ENCODE data around the gene LCT.
"Not testable (repeated sequence)": the region's sequence is repeated elsewhere in the genome, so short reads cannot be mapped to it uniquely, and the experiment has no call there.

Gene LCT

DNA sequence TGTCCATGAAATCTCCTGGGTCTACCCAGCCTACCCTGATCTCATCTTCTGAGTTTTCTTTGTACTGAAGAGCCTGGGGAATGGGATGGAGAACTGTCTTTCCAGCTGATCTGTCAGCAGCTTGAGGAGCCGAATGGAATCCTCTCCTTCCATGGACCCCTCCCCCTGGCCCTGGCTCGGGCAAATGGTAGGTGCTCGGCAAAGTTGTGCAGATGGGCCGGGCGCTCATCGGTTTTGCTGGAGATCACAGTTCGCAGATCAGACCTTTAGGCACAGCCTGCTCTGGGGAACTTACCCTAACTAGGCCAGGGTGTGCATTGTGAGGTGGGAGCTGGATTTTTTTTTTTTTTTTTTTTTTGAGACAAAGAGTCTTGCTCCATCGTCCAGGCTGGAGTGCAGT is 40.4 kb downstream of the LCT start:
- Histone ChIP-seq H3K4me1 (ENCODE audit: control insufficient read depth, insufficient read depth, low read length) (no peaks in the 10 kb centered on the region; the same call in 1 of the 2 replicates), H3K36me3 (ENCODE audit: control insufficient read depth, insufficient read depth, low read length) (no peaks in the 10 kb centered on the region), H3K4me3 (ENCODE audit: low read depth, low read length) (no peak overlapping the region), H3K27me3 (ENCODE audit: control insufficient read depth, insufficient read depth, low read length) (no peaks in the 10 kb centered on the region), H3K27ac (ENCODE audit: low read depth, low read length) (no peak overlapping the region), H3K9me3 (ENCODE audit: control insufficient read depth, insufficient read depth, low read depth, low read length) (peaks cover 19% of the 10 kb centered on the region), H3K9ac (ENCODE audit: low read length) (no peak overlapping the region)

DNA sequence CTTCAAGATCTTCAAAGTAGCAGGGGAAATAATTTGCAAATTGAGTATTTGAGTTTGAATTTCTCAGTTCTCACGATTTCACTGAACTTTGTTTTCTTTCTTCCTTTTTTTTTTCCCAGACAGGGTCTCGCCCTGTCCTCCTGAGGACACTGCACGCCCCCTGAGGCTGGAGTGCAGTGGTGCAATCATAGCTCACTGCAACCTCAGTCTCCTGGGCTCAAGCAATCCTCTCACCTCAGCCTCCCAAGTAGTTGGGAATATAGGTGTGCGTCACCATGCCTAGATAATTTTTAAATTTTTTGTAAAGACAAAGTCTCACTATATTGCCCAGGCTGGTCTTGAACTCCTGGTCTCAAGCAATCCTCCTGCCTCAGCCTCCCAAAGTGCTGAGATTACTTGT is 41.3 kb downstream of the LCT start:
- not testable (repeated sequence) for H3K4me1 ChIP-seq (ENCODE audit: control insufficient read depth, insufficient read depth, low read length); H3K27me3 ChIP-seq (ENCODE audit: control insufficient read depth, insufficient read depth, low read length); H3K27ac ChIP-seq (ENCODE audit: low read depth, low read length); H3K36me3 ChIP-seq (ENCODE audit: control insufficient read depth, insufficient read depth, low read length); H3K9ac ChIP-seq (ENCODE audit: low read length); H3K4me3 ChIP-seq (ENCODE audit: low read depth, low read length)
- H3K9me3 ChIP-seq (ENCODE audit: control insufficient read depth, insufficient read depth, low read depth, low read length) = peaks cover 12% of the 10 kb centered on the region

DNA sequence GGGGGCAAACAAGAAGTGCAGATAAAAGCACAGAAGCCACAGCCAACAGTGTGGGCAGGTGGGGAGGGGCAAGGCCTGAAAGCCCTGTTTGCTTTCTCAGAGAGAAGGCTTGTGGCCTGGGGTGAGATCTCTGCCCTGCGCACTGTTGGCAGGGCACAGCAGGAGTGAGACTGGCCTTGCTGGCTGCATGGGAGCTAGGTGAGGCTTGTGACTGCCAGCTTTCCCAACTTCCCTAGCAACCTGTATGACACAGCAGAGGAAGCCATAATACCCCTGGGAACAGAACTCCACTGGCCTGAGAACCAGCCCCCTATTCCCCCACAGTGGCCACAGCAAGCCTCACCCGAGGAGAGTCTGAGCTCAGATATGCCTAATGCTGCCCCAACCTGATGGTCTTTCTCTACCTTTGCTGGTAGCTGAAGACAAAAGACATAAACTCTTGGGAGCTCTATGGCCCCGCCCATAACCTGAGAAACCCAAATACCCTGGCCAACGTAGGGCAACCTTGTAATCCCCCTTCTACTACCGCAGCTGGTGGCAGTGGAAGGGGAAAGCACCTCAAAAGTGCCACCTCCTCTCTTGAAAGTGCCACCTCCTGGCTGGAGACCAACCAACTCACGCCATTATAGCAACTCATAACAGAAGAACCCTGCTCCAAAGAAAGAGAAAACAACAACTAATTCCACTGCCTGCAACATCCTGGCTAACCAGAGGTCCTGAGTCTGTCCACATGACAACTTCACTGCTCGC is 44.4 kb downstream of the LCT start:
- Histone ChIP-seq H3K36me3 (ENCODE audit: control insufficient read depth, insufficient read depth, low read length) (no peaks in the 10 kb centered on the region), H3K27me3 (ENCODE audit: control insufficient read depth, insufficient read depth, low read length) (no peaks in the 10 kb centered on the region), H3K9me3 (ENCODE audit: control insufficient read depth, insufficient read depth, low read depth, low read length) (no peaks in the 10 kb centered on the region; the same call in 1 of the 2 replicates), H3K27ac (ENCODE audit: low read depth, low read length) (no peak overlapping the region), H3K4me3 (ENCODE audit: low read depth, low read length) (no peak overlapping the region), H3K4me1 (ENCODE audit: control insufficient read depth, insufficient read depth, low read length) (no peaks in the 10 kb centered on the region; the same call in 1 of the 2 replicates), H3K9ac (ENCODE audit: low read length) (no peak overlapping the region)

DNA sequence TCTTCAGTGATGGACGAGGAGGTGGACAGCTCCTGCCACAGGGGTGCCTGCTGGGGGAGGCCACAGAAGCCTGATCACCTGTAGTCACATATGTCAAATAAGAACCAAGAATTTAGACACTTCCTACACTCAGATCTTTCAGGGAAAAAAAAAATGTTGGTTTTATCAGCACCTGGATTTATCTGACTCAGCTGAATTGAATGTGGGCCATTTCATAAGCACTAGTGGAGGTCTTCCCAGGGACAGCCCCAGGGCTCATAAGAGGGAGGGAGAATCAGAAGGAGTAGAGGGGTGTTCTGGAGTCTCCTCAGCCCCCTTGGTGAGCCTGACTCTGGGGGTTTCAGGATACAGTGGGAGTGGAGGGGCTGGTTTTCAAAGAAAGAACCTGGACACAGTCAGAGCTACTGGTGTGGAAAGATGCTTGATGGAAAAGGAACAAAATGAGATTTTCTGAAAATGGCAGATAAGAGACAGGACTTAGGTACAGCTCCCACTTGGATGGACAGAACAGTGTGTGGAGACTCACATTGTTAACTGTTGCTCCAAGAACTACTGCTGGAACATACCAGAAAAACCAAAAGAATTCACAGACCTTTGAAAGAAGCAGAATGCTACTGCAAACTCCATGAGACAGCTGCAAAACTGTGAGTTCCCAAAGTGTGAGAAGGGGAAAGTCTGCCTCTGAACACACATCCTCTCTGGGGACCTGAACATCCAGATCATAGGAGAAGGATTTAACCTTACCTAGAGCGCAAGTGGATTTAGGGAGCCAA is 45.4 kb downstream of the LCT start:
- Histone ChIP-seq H3K4me3 (ENCODE audit: low read depth, low read length) (no peak overlapping the region), H3K27ac (ENCODE audit: low read depth, low read length) (no peak overlapping the region), H3K9ac (ENCODE audit: low read length) (no peak overlapping the region), H3K4me1 (ENCODE audit: control insufficient read depth, insufficient read depth, low read length) (no peaks in the 10 kb centered on the region; the same call in 1 of the 2 replicates), H3K27me3 (ENCODE audit: control insufficient read depth, insufficient read depth, low read length) (no peaks in the 10 kb centered on the region), H3K36me3 (ENCODE audit: control insufficient read depth, insufficient read depth, low read length) (no peaks in the 10 kb centered on the region), H3K9me3 (ENCODE audit: control insufficient read depth, insufficient read depth, low read depth, low read length) (no peaks in the 10 kb centered on the region; the same call in 1 of the 2 replicates)

GRCh38 chr2:135790423-135790822 is 46.6 kb downstream of the LCT start:
- Histone ChIP-seq H3K27ac (ENCODE audit: low read depth, low read length) (no peak overlapping the region), H3K4me1 (ENCODE audit: control insufficient read depth, insufficient read depth, low read length) (no peaks in the 10 kb centered on the region; the same call in 1 of the 2 replicates), H3K36me3 (ENCODE audit: control insufficient read depth, insufficient read depth, low read length) (peaks cover 8% of the 10 kb centered on the region), H3K9ac (ENCODE audit: low read length) (no peak overlapping the region), H3K9me3 (ENCODE audit: control insufficient read depth, insufficient read depth, low read depth, low read length) (peaks cover 2% of the 10 kb centered on the region), H3K4me3 (ENCODE audit: low read depth, low read length) (no peak overlapping the region), H3K27me3 (ENCODE audit: control insufficient read depth, insufficient read depth, low read length) (no peaks in the 10 kb centered on the region)

GRCh38 chr2:135786823-135787222 is 50.2 kb downstream of the LCT start:
- Histone ChIP-seq H3K4me1 (ENCODE audit: control insufficient read depth, insufficient read depth, low read length) (peaks cover 12% of the 10 kb centered on the region; the same call in 1 of the 2 replicates), H3K27ac (ENCODE audit: low read depth, low read length) (no peak overlapping the region), H3K4me3 (ENCODE audit: low read depth, low read length) (no peak overlapping the region), H3K9me3 (ENCODE audit: control insufficient read depth, insufficient read depth, low read depth, low read length) (peaks cover 5% of the 10 kb centered on the region), H3K27me3 (ENCODE audit: control insufficient read depth, insufficient read depth, low read length) (no peaks in the 10 kb centered on the region), H3K9ac (ENCODE audit: low read length) (no peak overlapping the region), H3K36me3 (ENCODE audit: control insufficient read depth, insufficient read depth, low read length) (peaks cover 43% of the 10 kb centered on the region)

- no peak overlapping the region for H3K4me3 ChIP-seq (ENCODE audit: low read depth, low read length)
- no peak overlapping the region for H3K27ac ChIP-seq (ENCODE audit: low read depth, low read length)
- no peak overlapping the region for H3K9ac ChIP-seq (ENCODE audit: low read length)
- peaks cover 61% of the 10 kb centered on the region for H3K36me3 ChIP-seq (ENCODE audit: control insufficient read depth, insufficient read depth, low read length)
- peaks cover 18% of the 10 kb centered on the region for H3K4me1 ChIP-seq (ENCODE audit: control insufficient read depth, insufficient read depth, low read length)
- no peaks in the 10 kb centered on the region for H3K27me3 ChIP-seq (ENCODE audit: control insufficient read depth, insufficient read depth, low read length)
- peaks cover 5% of the 10 kb centered on the region for H3K9me3 ChIP-seq (ENCODE audit: control insufficient read depth, insufficient read depth, low read depth, low read length)
Measured at GRCh38 chr2:135785032-135785431, 52.0 kb downstream of the LCT start.

GRCh38 chr2:135783439-135783838 is 53.5 kb downstream of the LCT start:
- H3K36me3 ChIP-seq (ENCODE audit: control insufficient read depth, insufficient read depth, low read length) = peaks cover 75% of the 10 kb centered on the region
- no peak overlapping the region for H3K27ac ChIP-seq (ENCODE audit: low read depth, low read length)
- no peak overlapping the region for H3K9ac ChIP-seq (ENCODE audit: low read length)

DNA sequence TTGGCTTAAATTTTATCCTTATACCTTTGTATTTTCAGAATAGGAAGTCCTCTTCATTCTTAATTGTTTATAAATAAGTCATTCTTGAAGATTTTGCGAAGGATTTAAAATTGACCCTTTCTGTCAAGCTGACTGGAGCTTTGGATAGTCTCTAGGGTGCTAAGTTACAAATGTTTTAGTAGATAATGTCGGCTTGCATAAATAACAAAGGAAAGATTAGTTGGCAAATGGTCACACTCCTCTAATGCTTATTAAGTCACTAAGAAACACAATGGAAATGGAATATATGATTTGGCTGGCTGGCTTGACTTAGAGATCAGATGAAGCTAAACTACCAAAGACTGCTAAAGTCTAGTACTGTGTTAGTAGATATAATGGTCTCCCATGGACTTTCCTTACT is 54.8 kb downstream of the LCT start:
- Histone ChIP-seq H3K9me3 (ENCODE audit: control insufficient read depth, insufficient read depth, low read depth, low read length) (peaks cover 5% of the 10 kb centered on the region), H3K4me3 (ENCODE audit: low read depth, low read length) (no peak overlapping the region), H3K27ac (ENCODE audit: low read depth, low read length) (no peak overlapping the region), H3K4me1 (ENCODE audit: control insufficient read depth, insufficient read depth, low read length) (peaks cover 18% of the 10 kb centered on the region), H3K9ac (ENCODE audit: low read length) (no peak overlapping the region), H3K36me3 (ENCODE audit: control insufficient read depth, insufficient read depth, low read length) (peaks cover 82% of the 10 kb centered on the region), H3K27me3 (ENCODE audit: control insufficient read depth, insufficient read depth, low read length) (no peaks in the 10 kb centered on the region)

More at GRCh38 chr2:135783439-135783838, 53.5 kb downstream of the LCT start:
- Histone ChIP-seq H3K4me3 (ENCODE audit: low read depth, low read length) (no peak overlapping the region), H3K27me3 (ENCODE audit: control insufficient read depth, insufficient read depth, low read length) (no peaks in the 10 kb centered on the region), H3K4me1 (ENCODE audit: control insufficient read depth, insufficient read depth, low read length) (peaks cover 18% of the 10 kb centered on the region), H3K9me3 (ENCODE audit: control insufficient read depth, insufficient read depth, low read depth, low read length) (peaks cover 5% of the 10 kb centered on the region)

DNA sequence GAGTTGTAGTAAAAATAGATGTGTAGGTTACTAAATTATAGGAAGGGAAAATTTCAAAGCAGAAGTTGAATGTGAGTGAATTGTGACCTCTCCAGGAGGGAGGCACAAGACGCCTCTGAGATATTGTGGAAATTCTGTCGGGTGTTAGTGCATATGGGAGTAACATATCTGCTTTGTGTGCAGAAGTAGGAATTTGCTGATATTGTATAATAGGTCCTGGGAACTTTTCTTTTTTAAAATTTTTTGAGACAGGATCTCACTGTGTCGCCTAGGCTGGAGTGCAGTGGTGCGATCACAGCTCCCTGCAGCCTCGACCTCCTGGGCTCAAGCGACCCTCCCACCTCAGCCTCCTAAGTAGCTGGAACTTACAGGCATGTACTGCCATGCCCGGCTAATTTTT is 60.6 kb downstream of the LCT start:
- Histone ChIP-seq H3K9me3 (ENCODE audit: control insufficient read depth, insufficient read depth, low read depth, low read length) (no peaks in the 10 kb centered on the region), H3K9ac (ENCODE audit: low read length) (no peak overlapping the region), H3K27ac (ENCODE audit: low read depth, low read length) (no peak overlapping the region), H3K4me3 (ENCODE audit: low read depth, low read length) (no peak overlapping the region), H3K36me3 (ENCODE audit: control insufficient read depth, insufficient read depth, low read length) (peaks cover 90% of the 10 kb centered on the region), H3K27me3 (ENCODE audit: control insufficient read depth, insufficient read depth, low read length) (no peaks in the 10 kb centered on the region), H3K4me1 (ENCODE audit: control insufficient read depth, insufficient read depth, low read length) (peaks cover 2% of the 10 kb centered on the region; the same call in 1 of the 2 replicates)

GRCh38 chr2:135775420-135775819 is 61.6 kb downstream of the LCT start:
- Histone ChIP-seq H3K27ac (ENCODE audit: low read depth, low read length) (no peak overlapping the region), H3K36me3 (ENCODE audit: control insufficient read depth, insufficient read depth, low read length) (peaks cover 90% of the 10 kb centered on the region), H3K4me3 (ENCODE audit: low read depth, low read length) (no peak overlapping the region), H3K9ac (ENCODE audit: low read length) (no peak overlapping the region), H3K27me3 (ENCODE audit: control insufficient read depth, insufficient read depth, low read length) (no peaks in the 10 kb centered on the region), H3K4me1 (ENCODE audit: control insufficient read depth, insufficient read depth, low read length) (no peaks in the 10 kb centered on the region), H3K9me3 (ENCODE audit: control insufficient read depth, insufficient read depth, low read depth, low read length) (no peaks in the 10 kb centered on the region)
